Left renal cortex interstitium (tissue), 4 donors: ENCODE results near the gene MEDAG. TPM values are rescaled to one million over a fixed set of nuclear protein-coding genes. Genes with fewer than 3 reads are reported as not detected.

ENCODE experiments used
- DNase-seq, 4 donors: peaks; one replicate each; pipeline ENCODE4 v3.0.0-alpha.2; 2013; ENCODE audit warnings: low read depth in 4 of 4, low spot score in 2 of 4, missing footprints in 1 of 4
- polyA plus RNA-seq, 4 donors: library from polyadenylated mRNA; unstranded; fragments of 120-200 nt; gene quantifications; one replicate each; pipeline ENCODE4 v1.2.1, GENCODE V29; 2013; ENCODE audit not compliant: insufficient read length in 4 of 4

MEDAG gene
- polyA plus RNA-seq, 4 donors: 0.79 to 1.4 (median 1.0) TPM

DNA sequence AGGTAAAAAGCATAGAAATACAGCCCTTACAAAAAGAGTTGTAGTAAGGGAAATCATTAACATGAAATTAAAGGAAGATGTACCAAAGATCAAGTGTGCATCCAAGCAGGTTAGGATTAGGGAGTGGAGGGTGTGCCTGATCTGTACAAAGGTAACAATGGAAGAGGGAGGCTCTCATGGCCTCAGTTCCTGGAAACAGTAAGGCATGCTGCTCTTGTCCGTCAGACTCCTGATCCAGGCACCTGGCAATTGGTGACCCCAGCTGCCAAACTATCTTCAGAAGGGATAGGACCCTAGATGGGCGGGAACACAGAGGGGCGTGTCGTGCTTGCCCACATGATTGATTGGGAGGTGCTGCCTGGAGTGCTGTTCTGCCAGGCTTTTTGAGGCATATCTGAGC lies 30.9 kb downstream of the MEDAG start:
- no peak for DNase-seq

DNA sequence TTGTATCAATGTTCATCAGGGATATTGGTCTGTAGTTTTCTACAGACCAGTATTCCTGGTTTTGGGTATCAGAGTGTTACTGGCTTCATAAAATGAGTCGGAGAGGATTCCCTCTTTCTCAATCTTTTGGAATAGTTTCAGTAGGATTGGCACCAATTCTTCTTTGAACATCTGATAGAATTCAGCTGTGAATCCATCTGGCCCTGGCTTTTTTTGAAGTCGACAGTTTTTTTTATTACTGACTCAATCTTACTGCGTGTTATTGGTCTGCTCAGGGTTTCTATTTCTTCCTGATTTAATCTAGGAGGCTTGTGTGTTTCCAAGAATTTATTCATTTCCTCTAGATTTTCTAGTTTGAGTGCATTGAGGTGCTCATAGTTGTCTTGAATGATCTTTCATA lies 37.8 kb downstream of the MEDAG start:
- no peak for DNase-seq

DNA sequence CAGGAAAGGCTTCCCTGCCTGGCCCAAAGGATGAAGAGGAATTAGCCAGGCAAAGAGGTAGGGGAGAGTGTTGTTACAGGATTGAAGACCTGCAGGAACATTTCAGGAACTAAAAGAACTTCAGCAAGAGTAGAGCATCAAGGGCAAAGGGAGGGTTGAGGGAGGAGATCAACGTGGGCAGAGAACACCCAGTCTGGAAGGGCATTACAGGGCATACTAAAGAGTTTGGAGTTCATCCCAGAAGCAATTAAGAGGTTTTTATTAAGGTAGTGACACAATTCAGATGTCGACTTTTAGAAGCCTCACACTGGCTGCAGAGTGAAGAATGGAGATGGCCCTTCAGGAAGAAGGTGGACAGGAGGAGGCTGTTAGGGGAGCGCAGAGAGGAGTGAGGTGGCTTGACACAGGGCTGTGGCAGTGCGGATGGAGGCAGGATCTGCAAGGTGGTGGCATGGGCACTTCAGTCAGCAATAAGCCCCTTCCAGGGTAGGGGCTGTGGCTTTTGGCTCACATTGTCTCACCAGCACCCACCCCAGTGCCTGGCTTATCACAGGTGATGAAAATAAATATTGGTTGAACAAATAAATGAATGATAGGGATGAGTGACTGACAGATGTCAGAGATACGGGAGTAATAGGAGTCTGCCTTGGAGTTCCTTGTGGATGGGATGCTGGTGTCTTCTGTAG lies 51.3 kb downstream of the MEDAG start:
- DNase-seq: no peak

DNA sequence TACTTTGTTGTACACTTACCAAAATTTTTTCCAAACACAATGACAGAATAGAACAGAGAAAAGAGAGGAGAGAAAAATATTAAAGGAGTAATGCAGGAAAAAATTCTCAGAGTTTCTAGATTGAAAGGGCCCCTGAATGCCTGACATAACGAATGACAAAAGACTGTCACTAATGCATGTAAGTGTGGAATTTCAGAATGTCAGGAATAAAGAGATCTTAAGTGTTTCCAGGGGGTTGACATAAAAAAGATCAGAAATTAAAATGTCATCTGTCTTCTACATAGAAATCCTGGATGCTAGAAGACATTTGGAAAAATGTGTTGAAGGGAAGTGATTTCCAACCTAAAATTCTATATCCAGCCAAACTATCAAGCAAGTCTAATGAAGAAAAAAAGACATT lies 53.6 kb downstream of the MEDAG start:
- DNase-seq: no peak

DNA sequence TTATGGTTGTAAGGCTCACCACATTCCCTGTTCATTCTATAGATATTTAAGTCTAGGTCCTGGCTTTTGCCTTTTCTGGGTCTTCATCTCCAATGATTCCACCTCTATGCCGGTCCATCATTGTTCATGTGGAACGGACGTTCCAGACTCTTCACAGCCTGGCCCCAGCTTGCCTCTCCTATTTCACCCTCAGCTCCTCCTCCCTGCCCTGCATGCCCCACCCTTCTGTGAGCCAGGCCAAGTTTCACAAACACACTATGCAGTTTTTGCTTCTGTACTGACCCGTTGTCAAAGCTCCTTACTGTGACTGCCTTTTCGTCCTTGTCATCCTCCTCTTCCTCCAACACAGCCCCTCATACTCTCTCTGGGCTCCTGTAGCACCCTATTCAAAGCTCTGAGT lies 57.7 kb downstream of the MEDAG start:
- DNase-seq: peak in 2 of 4 donors; percentile 13 to 15

DNA sequence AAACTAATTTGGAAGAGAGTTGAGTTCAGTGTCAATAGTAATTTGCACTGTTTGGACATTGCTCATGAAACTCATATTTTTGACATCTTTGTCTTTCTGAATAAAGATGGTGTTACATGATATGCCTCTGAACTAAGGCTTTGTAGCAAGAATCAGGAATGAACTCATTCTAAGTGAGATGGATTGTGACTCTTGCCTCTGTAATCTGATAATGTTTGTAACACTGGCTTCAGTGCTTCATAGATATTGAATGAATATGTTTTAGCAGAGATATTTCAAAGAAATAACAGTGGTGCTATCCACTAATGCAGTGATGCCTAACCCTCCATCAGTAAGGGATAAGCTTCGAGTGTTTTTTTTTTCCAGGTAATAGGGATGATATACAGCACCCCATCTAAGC lies 59.3 kb downstream of the MEDAG start:
- no peak for DNase-seq

DNA sequence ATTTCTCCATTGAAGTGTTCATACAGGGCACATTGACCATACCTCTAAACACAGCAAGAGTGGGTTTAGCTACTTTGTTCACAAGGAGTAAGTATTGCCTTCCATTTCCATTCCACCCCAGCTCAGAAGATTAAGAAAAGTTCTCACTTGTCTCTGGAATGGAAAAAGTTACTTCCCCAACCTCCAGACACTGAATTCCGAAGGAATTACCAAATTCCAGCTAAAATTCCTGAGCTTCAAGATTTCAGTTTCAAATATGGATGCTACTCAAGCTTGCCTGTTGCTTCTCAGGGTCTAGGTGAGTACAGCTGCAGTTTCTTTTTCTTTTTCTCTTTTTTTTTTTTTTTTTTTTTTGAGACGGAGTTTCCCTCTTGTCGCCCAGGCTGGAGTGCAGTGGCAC lies 60.0 kb downstream of the MEDAG start:
- DNase-seq: no peak

DNA sequence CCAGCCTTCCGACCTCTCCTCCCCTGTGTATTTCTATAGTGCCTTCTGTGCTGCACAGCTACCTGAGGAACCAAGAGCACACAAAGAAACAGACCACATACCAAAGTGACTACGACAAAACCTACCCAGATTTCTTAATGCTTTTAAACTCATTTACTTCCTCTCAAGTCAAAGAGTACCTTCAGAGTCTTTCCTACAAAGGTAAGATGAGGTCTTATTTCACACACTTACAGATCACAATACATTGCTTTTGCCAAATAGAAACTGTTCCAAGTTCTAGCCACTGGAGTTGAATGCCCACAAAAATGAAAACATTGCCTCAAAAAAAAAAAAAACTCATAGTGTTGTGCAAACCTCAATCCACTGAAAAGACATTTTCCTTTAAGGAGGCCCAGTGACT lies 62.8 kb downstream of the MEDAG start:
- no peak for DNase-seq

DNA sequence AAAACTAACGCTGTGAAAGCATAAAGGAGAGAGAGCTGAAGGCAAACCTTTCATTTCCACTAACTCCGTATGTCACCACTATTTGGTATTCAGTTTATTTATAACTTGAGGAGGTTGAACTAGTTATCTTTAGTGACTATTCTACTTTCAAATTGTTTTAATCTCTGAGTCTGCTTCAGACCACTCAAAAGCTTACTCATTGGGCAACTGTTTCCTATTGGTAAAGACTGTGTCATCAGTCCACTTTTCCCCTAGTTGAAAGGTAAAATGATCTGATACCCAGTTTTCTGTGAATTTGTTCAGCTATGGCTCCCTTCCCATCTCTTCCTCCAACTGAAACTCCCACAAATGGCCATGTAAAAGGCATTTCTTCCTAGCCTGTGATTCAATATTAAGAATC lies 65.5 kb downstream of the MEDAG start:
- no peak for DNase-seq

DNA sequence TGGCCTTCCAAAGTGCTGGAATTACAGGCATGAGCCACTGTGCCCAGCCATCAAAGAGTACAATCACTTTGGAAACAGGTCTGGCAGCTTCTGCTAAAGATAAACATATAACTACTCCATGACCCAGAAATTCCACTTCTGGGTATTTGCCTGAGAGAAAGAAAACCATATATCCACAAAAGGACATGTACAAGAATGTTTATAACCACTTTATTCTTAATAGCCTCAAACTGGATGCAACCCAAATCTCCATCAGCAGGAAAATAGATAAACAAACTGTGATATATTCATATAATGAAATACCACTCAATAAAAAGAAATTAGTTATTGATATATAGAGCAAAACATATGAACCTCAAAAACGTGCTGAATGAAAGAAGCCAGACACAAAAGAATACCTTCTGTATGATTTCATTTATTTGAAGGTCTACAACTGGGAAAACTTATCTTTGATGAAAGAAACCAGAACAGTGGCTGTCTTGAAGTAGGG lies 66.9 kb downstream of the MEDAG start:
- no peak for DNase-seq

DNA sequence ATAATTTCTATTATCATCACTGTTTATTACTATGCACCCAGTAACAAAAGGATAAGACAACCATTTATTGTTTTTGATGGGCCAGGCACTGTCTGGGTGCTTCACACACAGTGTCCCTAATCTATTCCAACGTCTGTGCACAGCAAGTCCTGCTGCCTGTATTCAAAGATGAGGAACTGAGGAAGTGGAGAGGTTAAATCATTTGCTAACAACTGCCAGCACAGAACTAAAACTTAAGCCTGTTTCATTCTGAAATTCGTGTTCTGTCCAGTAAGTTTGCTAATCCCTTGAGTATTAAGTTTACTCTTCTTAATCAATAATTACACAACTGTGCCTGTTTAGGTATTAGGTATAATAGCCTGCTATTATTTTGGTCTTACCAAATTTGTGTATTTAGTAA lies 68.3 kb downstream of the MEDAG start:
- DNase-seq: no peak

Other genes starting within 250 kb of the MEDAG start
- 1 to 10 TPM; 3.9 to 5.6 (median 4.9) TPM for gene ALOX5AP, start 170.7 kb upstream of the MEDAG start, polyA plus RNA-seq
- gene TEX26, start 26.4 kb downstream of the MEDAG start, polyA plus RNA-seq: 1 to 10 TPM in 3 of 4 donors, under 1 TPM in 1; 0.70 to 2.8 (median 1.9) TPM